ENCODE measurements around the gene RASSF3.

RASSF3 gene

GRCh38 chr12:64571411-64571810, 38.9 kb upstream of the RASSF3 start:
- no peak for TF ChIP-seq CTCF (IDR thresholded peaks at IDR 0.05)

GRCh38 chr12:64572241-64572640, 38.1 kb upstream of the RASSF3 start:
- no peak for TF ChIP-seq CTCF (IDR thresholded peaks at IDR 0.05)

GRCh38 chr12:64574837-64575236, 35.5 kb upstream of the RASSF3 start:
- no peak for TF ChIP-seq CTCF (IDR thresholded peaks at IDR 0.05)

- no peak for TF ChIP-seq CTCF (IDR thresholded peaks at IDR 0.05)
Observed at GRCh38 chr12:64577046-64577445, 33.2 kb upstream of the RASSF3 start.

- TF ChIP-seq CTCF (IDR thresholded peaks at IDR 0.05) = no peak
Observed at GRCh38 chr12:64578566-64578965, 31.7 kb upstream of the RASSF3 start.

GRCh38 chr12:64580681-64581080, 29.6 kb upstream of the RASSF3 start:
- no peak for TF ChIP-seq CTCF (IDR thresholded peaks at IDR 0.05)

GRCh38 chr12:64582114-64582513, 28.2 kb upstream of the RASSF3 start:
- TF ChIP-seq CTCF (IDR thresholded peaks at IDR 0.05) = no peak

- TF ChIP-seq CTCF (IDR thresholded peaks at IDR 0.05) = no peak
Observed at GRCh38 chr12:64582862-64583261, 27.4 kb upstream of the RASSF3 start.
